Erythroblast (primary cell): ENCODE results near the gene CD300LB.

Source experiments
- GATA1 ChIP-seq: IDR thresholded peaks from 2 replicates; pipeline ENCODE4 v1.6.1; 2011; ENCODE audit warnings: low read depth, mild to moderate bottlenecking, control low read depth, low read length, moderate library complexity
- POLR2A ChIP-seq: IDR thresholded peaks from 2 replicates; pipeline ENCODE4 v1.6.1; 2011; ENCODE audit warnings: mild to moderate bottlenecking, low read length

GRCh38 chr17:74547736-74548135 is 16.5 kb upstream of the CD300LB start:
- no peak for TF ChIP-seq POLR2A
- no peak for TF ChIP-seq GATA1
